HepG2 (cell line): ENCODE results near the gene BOD1. TPM values are rescaled to one million over a fixed set of nuclear protein-coding genes. Genes with fewer than 3 reads are reported as not detected.

Source experiments
- ATAC-seq: fragments of 200-7000 bp; cut with Tn5 transposase; 3 replicates; pipeline ENCODE4 v1.9.1; 2020; ENCODE audit warnings: mild to moderate bottlenecking, moderate library complexity
- BruUV-seq: library from RNA; stranded (reverse); fragments of 400-500 nt; replicated peaks from 2 replicates; lab custom pipeline; 2021; lab: Mats Ljungman, UMichigan
- CTCF ChIA-PET: fragments of 300-600 bp; formaldehyde crosslinking; extraction: SDS; loops from one replicate; lab custom pipeline; 2021; ENCODE audit warnings: low total read pairs, inconsistent platforms, low intra/inter-chr PET ratio; lab: Yijun Ruan, JAX
- POLR2A ChIA-PET: fragments of 350-600 bp; sonication (Branson Sonifier 250); formaldehyde crosslinking; loops from one replicate; lab custom pipeline; 2020; ENCODE audit warnings: antibody characterized with exemption, inconsistent platforms; lab: Yijun Ruan, JAX
- DNase-seq: peaks from one replicate; pipeline ENCODE4 v3.0.0-alpha.2; 2015; ENCODE audit warnings: low spot score
- FAIRE-seq: peaks from 3 replicates; lab custom pipeline; 2011; peaks lifted over from hg19 to GRCh38; lab: Jason Lieb, UNC
- H2AFZ ChIP-seq: one replicate; pipeline ENCODE4 v1.6.1; 2011; ENCODE audit warnings: low read length, inconsistent platforms
- H3K27ac ChIP-seq: fragments of 300-600 bp; 3 replicates; pipeline ENCODE4 v1.8.0; 2011; ENCODE audit warnings: mixed run types, mild to moderate bottlenecking, mixed read lengths, low read length, inconsistent platforms; ENCODE audit not compliant: insufficient read depth; ENCODE audit errors: extremely low read length
- H3K27me3 ChIP-seq, 2 experiments: fragments of 200-600 bp in 1 of 2; 2 replicates in 1 of 2; 3 replicates in 1 of 2; pipeline versions ENCODE4 v1.6.0 to v1.8.0; 2011; ENCODE audit warnings: low read length in 2 of 2, mild to moderate bottlenecking in 2 of 2, moderate library complexity in 2 of 2, inconsistent platforms in 1 of 2; ENCODE audit not compliant: insufficient read depth in 2 of 2, control insufficient read depth in 1 of 2
- H3K36me3 ChIP-seq, 2 experiments: fragments of 200-600 bp in 1 of 2; replicated peaks in 1 of 2; 2 replicates in 1 of 2; 3 replicates in 1 of 2; pipeline versions ENCODE4 v1.5.1 to v1.8.0; 2011; ENCODE audit warnings: low read length in 2 of 2, inconsistent platforms in 1 of 2; ENCODE audit not compliant: insufficient read depth in 2 of 2, control insufficient read depth in 1 of 2
- H3K4me1 ChIP-seq: 2 replicates; pipeline ENCODE4 v1.5.1; 2012; ENCODE audit warnings: low read length, inconsistent platforms; ENCODE audit not compliant: insufficient read depth
- H3K4me2 ChIP-seq: 2 replicates; pipeline ENCODE4 v1.6.0; 2011; ENCODE audit warnings: low read depth, low read length, inconsistent platforms
- H3K4me3 ChIP-seq, 3 experiments: fragments of 200-600 bp in 1 of 3; sonication (generic), shearing (Covaris generic) in 1 of 3; replicated peaks in 1 of 3; 2 replicates each; pipeline ENCODE4 v1.5.1; 2011 to 2016; ENCODE audit warnings: low read length in 3 of 3, inconsistent platforms in 2 of 3, low read depth in 2 of 3, mild to moderate bottlenecking in 2 of 3, control low read depth in 1 of 3, mixed read lengths in 1 of 3; ENCODE audit not compliant: insufficient read depth in 1 of 3
- H3K79me2 ChIP-seq: one replicate; pipeline ENCODE4 v1.6.1; 2011; ENCODE audit warnings: low read length, inconsistent platforms; ENCODE audit not compliant: insufficient read depth
- H3K9ac ChIP-seq: 2 replicates; pipeline ENCODE4 v1.6.0; 2011; ENCODE audit warnings: mild to moderate bottlenecking, low read depth, low read length, inconsistent platforms; ENCODE audit not compliant: insufficient read depth
- H3K9me3 ChIP-seq: 2 replicates; pipeline ENCODE4 v1.5.1; 2012; ENCODE audit warnings: mild to moderate bottlenecking, low read length
- H4K20me1 ChIP-seq: 2 replicates; pipeline ENCODE4 v1.6.0; 2011; ENCODE audit warnings: inconsistent platforms, mild to moderate bottlenecking, low read length, moderate library complexity; ENCODE audit not compliant: insufficient read depth
- ESRRA ChIP-seq: sonication (generic); formaldehyde crosslinking; IDR thresholded peaks from 2 replicates; pipeline ENCODE4 v1.5.1; 2020; ENCODE audit warnings: mild to moderate bottlenecking, low read depth, missing genetic modification reagents
- FOSL1 ChIP-seq: sonication (generic); formaldehyde crosslinking; IDR thresholded peaks from 2 replicates; pipeline ENCODE4 v1.9.0; 2021; ENCODE audit warnings: missing genetic modification reagents, borderline replicate concordance
- FOXK1 ChIP-seq: sonication (generic); formaldehyde crosslinking; IDR thresholded peaks from 2 replicates; pipeline ENCODE4 v1.4.0; 2020; ENCODE audit warnings: low read depth, missing genetic modification reagents, borderline replicate concordance
- FUBP1 ChIP-seq: sonication (generic); formaldehyde crosslinking; IDR thresholded peaks from 2 replicates; pipeline ENCODE4 v1.5.1; 2020; ENCODE audit warnings: missing genetic modification reagents, mild to moderate bottlenecking, borderline replicate concordance
- HOXA9 ChIP-seq: sonication (generic); formaldehyde crosslinking; IDR thresholded peaks from 2 replicates; pipeline ENCODE4 v1.8.1; 2022; ENCODE audit warnings: missing genetic modification reagents, mild to moderate bottlenecking, moderate library complexity, borderline replicate concordance
- NPAS2 ChIP-seq: sonication (generic); formaldehyde crosslinking; IDR thresholded peaks from 2 replicates; pipeline ENCODE4 v1.8.0; 2022; ENCODE audit warnings: mild to moderate bottlenecking, missing genetic modification reagents, borderline replicate concordance
- POLR2AphosphoS5 ChIP-seq: IDR thresholded peaks from 2 replicates; pipeline ENCODE4 v1.6.1; 2012; ENCODE audit warnings: low read depth, low read length
- RARA ChIP-seq: IDR thresholded peaks from 2 replicates; pipeline ENCODE4 v1.6.1; 2016; ENCODE audit warnings: missing genetic modification reagents, missing compliant biosample characterization
- RNF219 ChIP-seq: sonication (generic); formaldehyde crosslinking; IDR thresholded peaks from 2 replicates; pipeline ENCODE4 v1.5.0; 2020; ENCODE audit warnings: mild to moderate bottlenecking, missing genetic modification reagents
- ZNF160 ChIP-seq: sonication (generic); formaldehyde crosslinking; IDR thresholded peaks from 2 replicates; pipeline ENCODE4 v1.8.0; 2022; ENCODE audit warnings: mild to moderate bottlenecking, inconsistent platforms, missing genetic modification reagents
- ZNF180 ChIP-seq: sonication (generic); formaldehyde crosslinking; IDR thresholded peaks from 2 replicates; pipeline ENCODE4 v1.4.0; 2020; ENCODE audit warnings: low read depth, missing genetic modification reagents, borderline replicate concordance
- ZNF496 ChIP-seq: sonication (generic); formaldehyde crosslinking; IDR thresholded peaks from 2 replicates; pipeline ENCODE4 v1.8.1; 2023; ENCODE audit warnings: mild to moderate bottlenecking, moderate library complexity, missing genetic modification reagents; ENCODE audit not compliant: insufficient replicate concordance
- ZNF724P ChIP-seq: sonication (generic); formaldehyde crosslinking; IDR thresholded peaks from 2 replicates; pipeline ENCODE4 v1.8.0; 2022; ENCODE audit warnings: missing genetic modification reagents, borderline replicate concordance
- WGBS: methylation state at CpG from one replicate; pipeline ENCODE4 v1.1.6; 2017; ENCODE audit warnings: low lambda C conversion rate; 5-methylcytosine and 5-hydroxymethylcytosine counted together
- in situ Hi-C: cut with HindIII; loops from 2 replicates; pipeline ENCODE4 v1.10.0; 2017; ENCODE audit warnings: low pct_unique_long_range_greater_than_20kb; ENCODE audit not compliant: extremely low pct_ligation_motif_present
- intact Hi-C: fragments of 100-400 bp; cut with micrococcal nuclease; formaldehyde crosslinking; loops from one replicate; pipeline ENCODE4 v1.10.0; 2022; ENCODE audit not compliant: unreplicated experiment
- polyA plus RNA-seq, 8 experiments: library from polyadenylated mRNA; depleted of rRNA in 3 of 8; stranded (reverse) in 7 of 8; unstranded in 1 of 8; fragments of >200 nt; fragmentation: Illumina TruSeq in 4 of 8; extraction: Trizol in 4 of 8; gene quantifications; 2 replicates each; pipeline versions ENCODE4 v1.2.1 to v1.2.3, GENCODE V29; 2011 to 2016; ENCODE audit warnings: low read depth in 4 of 8, missing spikeins in 1 of 8, mixed read lengths in 1 of 8; ENCODE audit not compliant: insufficient read depth in 1 of 8
- total RNA-seq, 5 experiments: library from RNA; depleted of rRNA; stranded (reverse); fragments of >200 nt; fragmentation: Illumina TruSeq; extraction: Trizol; gene quantifications; 2 replicates each; pipeline ENCODE4 v1.2.3, GENCODE V29; 2016; ENCODE audit warnings: low read depth in 1 of 5

The BOD1 gene
- total and polyA plus RNA-seq, 2 of the 13 experiments (the other 11 are each of a cell fraction or from before 2014, with no cell fraction given) = 81.5 to 103 TPM

GRCh38 chr5:173614591-173614990 lies 1.9 kb downstream of the BOD1 start:
- Histone ChIP-seq H4K20me1 (peaks cover 32% of the 10 kb centered on the region), H3K9ac (peak overlapping the region; percentile 87; the same call in 1 of the 2 replicates), H3K79me2 (peaks cover 64% of the 10 kb centered on the region), H2AFZ (no peak overlapping the region), H3K4me1 (peaks cover 61% of the 10 kb centered on the region), H3K9me3 (no peaks in the 10 kb centered on the region), H3K27me3 (no peaks in the 10 kb centered on the region; a peak in 1 of 5 replicates), H3K36me3 (peaks cover 18 to 35% of the 10 kb centered on the region in 2 experiments), H3K4me3 (peak overlapping the region; percentile 83 to 92 (median 86); a peak in 5 of 6 replicates), H3K27ac (no peak overlapping the region), H3K4me2 (peak overlapping the region; percentile 87)
- ChIA-PET CTCF (no interaction called here), POLR2A (no interaction called here)
- intact Hi-C loops (no loop called here), in situ Hi-C loops (loop anchor here (10.0 kb wide), 1 partner anchor 700 kb away; no protein-coding TSS in a partner anchor)
- no peak for TF ChIP-seq FUBP1
- no peak for TF ChIP-seq FOSL1 (CRISPR knock-in tag)
- TF ChIP-seq ZNF724P = no peak
- no peak for TF ChIP-seq ZNF496
- BruUV-seq = no TSS peak
- FAIRE-seq (no peak), ATAC-seq (no peak), DNase-seq (no peak)
- 92% methylated on average over 7 of the region's 7 CpGs for WGBS

- H3K9ac ChIP-seq = peak overlapping the region; percentile 0; the same call in 1 of the 2 replicates
- H2AFZ ChIP-seq = no peak overlapping the region
- H3K36me3 ChIP-seq = peaks cover 27 to 45% of the 10 kb centered on the region in 2 experiments
- FAIRE-seq (no peak), DNase-seq (no peak), ATAC-seq (peak; percentile 23; the same call in 2 of the 3 replicates)
- H3K9me3 ChIP-seq = no peaks in the 10 kb centered on the region
- POLR2A ChIA-PET = no interaction called here
- intact Hi-C loops = no loop called here
- no TSS peak for BruUV-seq
- H3K27ac ChIP-seq = peak overlapping the region; percentile 30
- peak overlapping the region; percentile 20 to 92 (median 83); a peak in 3 of 6 replicates for H3K4me3 ChIP-seq
- 71% methylated on average over 8 of the region's 8 CpGs for WGBS
- peaks cover 72% of the 10 kb centered on the region for H3K79me2 ChIP-seq
- CTCF ChIA-PET = no interaction called here
- H3K4me2 ChIP-seq = peak overlapping the region; percentile 87
- peaks cover 32% of the 10 kb centered on the region for H4K20me1 ChIP-seq
- peaks cover 52% of the 10 kb centered on the region for H3K4me1 ChIP-seq
- in situ Hi-C loops = loop anchor here (10.0 kb wide), 1 partner anchor 701 kb away; no protein-coding TSS in a partner anchor
- no peaks in the 10 kb centered on the region; a peak in 1 of 5 replicates for H3K27me3 ChIP-seq
- TF ChIP-seq HOXA9 (CRISPR knock-in tag) = no peak
- 0 out of 2 replicates have a peak, but pooled peaks have one; percentile 31 for TF ChIP-seq RARA (CRISPR knock-in tag)
- no peak for TF ChIP-seq RNF219 (CRISPR knock-in tag)
- no peak for TF ChIP-seq POLR2AphosphoS5
- no peak for TF ChIP-seq NPAS2 (CRISPR knock-in tag)
- no peak for TF ChIP-seq ZNF180
- no peak for TF ChIP-seq FOXK1 (CRISPR knock-in tag)
- TF ChIP-seq ESRRA (CRISPR knock-in tag) = 0 out of 2 replicates have a peak, but pooled peaks have one; percentile 30
- TF ChIP-seq ZNF160 (CRISPR knock-in tag) = no peak
Measured at GRCh38 chr5:173613433-173614159, 2.9 kb downstream of the BOD1 start.
